Suprapubic skin (tissue), 4 donors: ENCODE measurements around the gene MYO9B. TPM values are rescaled to one million over a fixed set of nuclear protein-coding genes. Genes with fewer than 3 reads are reported as not detected.

Source experiments
- DNase-seq, 2 donors: peaks; one replicate each; pipeline ENCODE4 v3.0.0-alpha.2; 2019; ENCODE audit warnings: low spot score in 2 of 2
- H3K27ac ChIP-seq: fragments of 200-600 bp; sonication (generic); one replicate; pipeline ENCODE4 v1.5.1; 2019
- H3K27me3 ChIP-seq: fragments of 200-600 bp; sonication (generic); one replicate; pipeline ENCODE4 v1.5.1; 2019
- H3K36me3 ChIP-seq: fragments of 200-600 bp; sonication (generic); one replicate; pipeline ENCODE4 v1.5.1; 2019
- H3K4me1 ChIP-seq: fragments of 200-600 bp; sonication (generic); one replicate; pipeline ENCODE4 v1.5.1; 2019
- H3K4me3 ChIP-seq: fragments of 200-600 bp; sonication (generic); one replicate; pipeline ENCODE4 v1.5.1; 2019; ENCODE audit warnings: mild to moderate bottlenecking
- H3K9me3 ChIP-seq: fragments of 200-600 bp; sonication (generic); one replicate; pipeline ENCODE4 v1.5.1; 2019
- CTCF ChIP-seq, 2 donors: fragments of 200-600 bp in 1 of 2; fragments of 450-650 bp in 1 of 2; sonication (generic) in 1 of 2; IDR thresholded peaks; one replicate each; pipeline ENCODE4 v1.5.1; 2016 to 2019; ENCODE audit warnings: antibody characterized with exemption in 2 of 2, mild to moderate bottlenecking in 1 of 2, moderate library complexity in 1 of 2
- EP300 ChIP-seq: sonication (generic); formaldehyde crosslinking; IDR thresholded peaks from one replicate; pipeline ENCODE4 v1.6.1; 2017; ENCODE audit warnings: antibody characterized with exemption
- POLR2A ChIP-seq, 2 donors: fragments of 450-650 bp; IDR thresholded peaks; one replicate each; pipeline ENCODE4 v1.6.1; 2017; ENCODE audit warnings: antibody characterized with exemption in 2 of 2, mild to moderate bottlenecking in 2 of 2, moderate library complexity in 2 of 2
- POLR2AphosphoS5 ChIP-seq, 3 donors: sonication (generic); formaldehyde crosslinking; IDR thresholded peaks; one replicate each; pipeline ENCODE4 v1.6.1; 2017; ENCODE audit warnings: antibody characterized with exemption in 3 of 3
- WGBS: methylation state at CpG from one replicate; pipeline ENCODE4 v1.1.5; 2018; 5-methylcytosine and 5-hydroxymethylcytosine counted together
- total RNA-seq, 4 donors: library from RNA; depleted of rRNA; stranded (reverse); fragments of >200 nt; gene quantifications; one replicate each; pipeline ENCODE4 v1.1.0, GENCODE V29; 2016

MYO9B gene
- total RNA-seq, 4 donors from 2014 or later = 43.6 to 99.9 (median 69.5) TPM

- H3K36me3 ChIP-seq = no peaks in the 10 kb centered on the region
- peaks cover 36% of the 10 kb centered on the region for H3K4me1 ChIP-seq
- no peak overlapping the region for H3K27ac ChIP-seq
- no peaks in the 10 kb centered on the region for H3K27me3 ChIP-seq
- H3K4me3 ChIP-seq = no peak overlapping the region
- no peak for DNase-seq
- 61% methylated on average over 2 of the region's 21 CpGs for WGBS
- TF ChIP-seq POLR2A (IDR thresholded peaks at IDR 0.05) = no peak
- no peak for TF ChIP-seq EP300
- TF ChIP-seq CTCF (IDR thresholded peaks at IDR 0.05) = no peak
- no peak for TF ChIP-seq POLR2AphosphoS5 (IDR thresholded peaks at IDR 0.05)
- no peaks in the 10 kb centered on the region for H3K9me3 ChIP-seq
These were observed 172.6 kb downstream of the MYO9B start for GRCh38 chr19:17248011-17248776.

DNA sequence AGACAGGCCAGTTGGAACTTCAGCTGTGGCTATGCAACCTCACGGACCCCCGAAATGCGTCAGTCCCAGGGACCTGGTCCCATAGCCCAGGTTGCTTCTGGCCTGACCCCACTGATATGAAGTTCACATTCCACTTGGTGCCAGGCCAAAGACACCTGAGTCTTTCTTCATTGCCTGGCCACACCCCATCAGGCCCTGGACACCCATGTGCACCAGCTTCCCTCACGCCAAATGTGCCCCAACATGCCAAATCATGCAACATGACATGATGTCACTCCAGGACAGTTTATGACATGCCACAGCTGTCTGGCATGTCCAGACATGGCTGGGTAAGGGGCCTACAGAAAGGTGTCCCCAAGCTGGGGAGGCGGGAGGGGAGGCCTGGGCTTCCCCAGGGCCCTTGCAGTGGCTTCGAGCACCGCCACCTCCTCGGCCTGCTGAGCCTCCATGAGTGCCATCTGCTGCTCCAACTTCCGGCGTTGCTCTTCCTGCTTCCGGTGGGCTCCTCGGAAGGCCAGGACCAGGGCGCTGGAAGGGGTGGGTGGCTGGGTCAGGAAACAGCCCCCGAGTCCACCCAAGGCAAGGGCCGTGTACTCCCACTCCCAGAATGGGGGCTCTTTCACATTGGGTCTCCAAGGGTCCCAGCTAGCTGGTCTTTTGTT lies 174.4 kb downstream of the MYO9B start:
- H3K27ac ChIP-seq = no peak overlapping the region
- no peak for DNase-seq

GRCh38 chr19:17254636-17255035 lies 179.1 kb downstream of the MYO9B start:
- no peaks in the 10 kb centered on the region for H3K9me3 ChIP-seq
- no peak overlapping the region for H3K27ac ChIP-seq
- no peak overlapping the region for H3K4me3 ChIP-seq
- WGBS = 88% methylated on average over 10 of the region's 10 CpGs
- H3K36me3 ChIP-seq = no peaks in the 10 kb centered on the region
- no peak for DNase-seq
- no peaks in the 10 kb centered on the region for H3K27me3 ChIP-seq
- TF ChIP-seq CTCF (IDR thresholded peaks at IDR 0.05) (no peak), POLR2A (IDR thresholded peaks at IDR 0.05) (no peak), EP300 (no peak)
- no peaks in the 10 kb centered on the region for H3K4me1 ChIP-seq

More for the DNA sequence above, 174.4 kb downstream of the MYO9B start:
- H3K4me3 ChIP-seq = no peak overlapping the region
- H3K9me3 ChIP-seq = no peaks in the 10 kb centered on the region
- H3K36me3 ChIP-seq = no peaks in the 10 kb centered on the region
- 80% methylated on average over 12 of the region's 15 CpGs for whole genome bisulfite sequencing
- peaks cover 19% of the 10 kb centered on the region for H3K4me1 ChIP-seq
- TF ChIP-seq POLR2A (IDR thresholded peaks at IDR 0.05) (no peak), CTCF (IDR thresholded peaks at IDR 0.05) (no peak), EP300 (no peak), POLR2AphosphoS5 (IDR thresholded peaks at IDR 0.05) (no peak)
- H3K27me3 ChIP-seq = no peaks in the 10 kb centered on the region

DNA sequence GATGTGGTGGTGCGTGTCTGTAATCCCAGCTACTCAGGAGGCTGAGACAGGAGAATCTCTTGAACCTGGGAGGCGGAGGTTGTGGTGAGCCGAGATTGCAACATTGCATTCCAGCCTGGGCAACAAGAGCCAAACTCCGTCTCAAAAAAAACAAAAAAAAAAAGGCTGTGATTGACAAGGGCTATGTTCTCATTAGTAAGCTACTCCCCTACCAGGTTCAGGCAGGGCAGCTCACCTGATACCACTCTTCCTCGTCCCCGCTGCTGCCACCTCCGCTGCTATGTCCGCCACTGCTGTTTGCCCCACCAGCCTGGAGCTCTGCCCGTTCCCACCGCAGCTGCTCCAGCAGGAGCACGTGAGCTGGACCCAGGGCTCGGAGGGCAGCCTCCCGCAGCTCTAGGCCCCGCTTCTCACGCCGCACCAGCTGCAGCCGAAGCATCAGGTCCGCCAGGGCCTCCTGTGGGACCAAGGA lies 179.6 kb downstream of the MYO9B start:
- Histone ChIP-seq H3K36me3 (no peaks in the 10 kb centered on the region), H3K9me3 (no peaks in the 10 kb centered on the region), H3K27me3 (no peaks in the 10 kb centered on the region), H3K27ac (no peak overlapping the region), H3K4me1 (no peaks in the 10 kb centered on the region), H3K4me3 (no peak overlapping the region)
- no peak for DNase-seq
- TF ChIP-seq CTCF (IDR thresholded peaks at IDR 0.05) = no peak
- no peak for TF ChIP-seq EP300
- TF ChIP-seq POLR2AphosphoS5 (IDR thresholded peaks at IDR 0.05) = no peak
- no peak for TF ChIP-seq POLR2A (IDR thresholded peaks at IDR 0.05)
- 67% methylated on average over 11 of the region's 18 CpGs for WGBS

- H3K4me1 ChIP-seq = no peaks in the 10 kb centered on the region
- no peak overlapping the region for H3K4me3 ChIP-seq
- no peaks in the 10 kb centered on the region for H3K9me3 ChIP-seq
- no peak overlapping the region for H3K27ac ChIP-seq
- no peaks in the 10 kb centered on the region for H3K27me3 ChIP-seq
- 81% methylated on average over 3 of the region's 3 CpGs for WGBS
- TF ChIP-seq POLR2A (IDR thresholded peaks at IDR 0.05) (no peak), EP300 (no peak), CTCF (IDR thresholded peaks at IDR 0.05) (no peak), POLR2AphosphoS5 (IDR thresholded peaks at IDR 0.05) (no peak)
- no peaks in the 10 kb centered on the region for H3K36me3 ChIP-seq
- DNase-seq = no peak
These were observed 180.6 kb downstream of the MYO9B start for GRCh38 chr19:17256130-17256529.
